ENCODE data around the gene TMEM176A.
"Not testable (repeated sequence)": the region's sequence is repeated elsewhere in the genome, so short reads cannot be mapped to it uniquely, and the experiment has no call there.

DNA sequence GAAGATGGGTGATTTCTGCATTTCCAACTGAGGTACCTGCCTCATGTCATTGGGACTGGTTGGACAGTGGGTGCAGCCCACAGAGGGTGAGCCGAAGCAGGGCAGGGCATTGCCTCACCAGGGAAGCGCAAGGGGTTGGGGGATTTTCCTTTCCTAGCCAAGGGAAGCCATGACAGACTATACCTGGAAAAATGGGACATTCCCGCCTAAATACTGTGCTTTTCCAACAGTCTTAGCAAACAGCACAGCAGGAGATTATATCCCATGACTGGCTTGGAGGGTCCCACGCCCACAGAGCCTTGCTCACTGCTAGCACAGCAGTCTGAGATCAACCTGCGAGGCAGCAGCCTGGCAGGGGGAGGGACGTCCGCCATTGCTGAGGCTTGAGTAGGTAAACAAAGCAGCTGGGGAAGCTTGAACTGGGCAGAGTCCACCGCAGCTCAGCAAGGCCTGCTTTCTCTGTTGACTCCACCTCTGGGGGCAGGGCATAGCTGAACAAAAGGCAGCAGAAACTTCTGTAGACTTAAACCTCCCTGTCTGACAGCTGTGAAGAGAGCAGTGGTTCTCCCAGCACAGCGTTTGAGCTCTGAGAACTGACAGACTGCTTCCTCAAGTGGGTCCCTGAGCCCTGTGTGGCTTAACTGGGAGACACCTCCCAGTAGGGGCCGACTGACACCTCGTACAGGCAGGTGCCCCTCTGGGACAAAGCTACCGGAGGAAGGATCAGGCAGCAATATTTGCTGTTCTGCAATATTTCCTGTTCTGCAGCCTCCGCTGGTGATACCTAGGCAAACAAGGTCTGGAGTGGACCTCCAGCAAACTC lies 7.3 kb downstream of the TMEM176A start:
- TF ChIP-seq EZH2phosphoT487 (IDR thresholded peaks at IDR 0.05; ENCODE audit: insufficient read depth, low read depth); EZH2 (IDR thresholded peaks at IDR 0.05; ENCODE audit: insufficient read depth, poor library complexity, severe bottlenecking): not testable (repeated sequence)
